ENCODE data around the gene CDC42BPB. TPM values are rescaled to one million over a fixed set of nuclear protein-coding genes. Genes with fewer than 3 reads are reported as not detected.

CDC42BPB gene
- total RNA-seq, 1 experiment from 2014 or later = 103 TPM

- no peaks in the 10 kb centered on the region for H3K4me1 Mint-ChIP-seq
- Histone ChIP-seq H3K27me3 (ENCODE audit: insufficient read depth, low read length) (no peaks in the 10 kb centered on the region; the same call in 1 of the 2 replicates), H2BK20ac (ENCODE audit: low read depth, low read length, poor library complexity, severe bottlenecking) (no peak overlapping the region), H2BK15ac (ENCODE audit: low read depth, low read length) (no peak overlapping the region), H2BK120ac (ENCODE audit: low read depth, low read length, poor library complexity, severe bottlenecking) (no peak overlapping the region), H3K9ac (ENCODE audit: extremely low read depth, insufficient read length, low read length) (no peak overlapping the region), H4K91ac (ENCODE audit: insufficient read length, low read depth, low read length) (no peak overlapping the region), H2AK5ac (ENCODE audit: insufficient read length, low read length) (no peak overlapping the region), H3K23ac (ENCODE audit: insufficient read length, low read depth, low read length) (no peak overlapping the region), H3K4ac (ENCODE audit: low read depth, low read length) (no peak overlapping the region), H2BK5ac (ENCODE audit: insufficient read length, low read length) (no peak overlapping the region), H3K79me1 (ENCODE audit: insufficient read depth, low read depth, low read length, poor library complexity, severe bottlenecking) (no peaks in the 10 kb centered on the region), H3K9me3 (ENCODE audit: control insufficient read depth, low read depth, low read length) (no peaks in the 10 kb centered on the region), H3K18ac (ENCODE audit: insufficient read length, low read depth, low read length) (no peak overlapping the region), H3K79me2 (ENCODE audit: insufficient read depth, low read length) (no peaks in the 10 kb centered on the region), H4K20me1 (ENCODE audit: control insufficient read depth, insufficient read depth, insufficient read length) (no peaks in the 10 kb centered on the region), H3T11ph (ENCODE audit: low read length) (no peak overlapping the region), H3K4me2 (ENCODE audit: insufficient read depth, insufficient read length, low read length) (no peak overlapping the region), H4K8ac (replicated peaks; ENCODE audit: insufficient read length, low read depth, low read length) (no peak overlapping the region), H3K14ac (ENCODE audit: insufficient read depth, low read length) (no peak overlapping the region), H3K56ac (ENCODE audit: insufficient read length, low read depth, low read length) (no peak overlapping the region), H2AFZ (ENCODE audit: low read length) (no peak overlapping the region), H3K23me2 (ENCODE audit: insufficient read length, low read depth, low read length, poor library complexity, severe bottlenecking) (no peaks in the 10 kb centered on the region), H3K4me1 (ENCODE audit: insufficient read depth, low read length) (no peaks in the 10 kb centered on the region), H3K27ac (ENCODE audit: insufficient read length, low read depth, low read length) (no peak overlapping the region), H4K5ac (ENCODE audit: insufficient read length, low read depth, low read length) (no peak overlapping the region), H2BK12ac (ENCODE audit: insufficient read length, low read depth, low read length) (no peak overlapping the region)
- H3K4me3 Mint-ChIP-seq = no peak overlapping the region
- peak; percentile 88 for DNase-seq
- H3K27ac Mint-ChIP-seq = no peak overlapping the region
- TF ChIP-seq CTCF (conservative IDR thresholded peaks at IDR 0.05) = peak; percentile 78
- whole genome bisulfite sequencing (ENCODE audit: extremely low coverage, insufficient read length, low lambda C conversion rate) = no CpG with 5 or more reads among the region's 9 CpGs
- H3K36me3 Mint-ChIP-seq (ENCODE audit: insufficient read depth in 1 of 3, low read depth in 3 of 3) = no peaks in the 10 kb centered on the region
- H3K9me3 Mint-ChIP-seq = no peaks in the 10 kb centered on the region
- peaks cover 18% of the 10 kb centered on the region for H3K27me3 Mint-ChIP-seq (ENCODE audit: low read depth)
Measured at GRCh38 chr14:103078420-103078749, 21.0 kb upstream of the CDC42BPB start.

All from H9 (cell line).